Left forelimb (tissue), 1 donor: ENCODE results near the gene PAM.

Experiments
- DNase-seq: peaks from one replicate; pipeline ENCODE4 v3.0.0-alpha.2; 2018; ENCODE audit warnings: low spot score

The PAM gene

GRCh38 chr5:102754767-102755431 is at the start of gene PAM:
TSS of gene PAM (plus strand) at chr5:102755305. CDS start at chr5:102866196, 110,891 bp downstream.
- peak; percentile 85 for DNase-seq

GRCh38 chr5:102711525-102712385 is 43.4 kb upstream of the PAM start:
- DNase-seq = no peak

- DNase-seq = no peak
Observed at GRCh38 chr5:102713278-102713677, 41.8 kb upstream of the PAM start.

DNA sequence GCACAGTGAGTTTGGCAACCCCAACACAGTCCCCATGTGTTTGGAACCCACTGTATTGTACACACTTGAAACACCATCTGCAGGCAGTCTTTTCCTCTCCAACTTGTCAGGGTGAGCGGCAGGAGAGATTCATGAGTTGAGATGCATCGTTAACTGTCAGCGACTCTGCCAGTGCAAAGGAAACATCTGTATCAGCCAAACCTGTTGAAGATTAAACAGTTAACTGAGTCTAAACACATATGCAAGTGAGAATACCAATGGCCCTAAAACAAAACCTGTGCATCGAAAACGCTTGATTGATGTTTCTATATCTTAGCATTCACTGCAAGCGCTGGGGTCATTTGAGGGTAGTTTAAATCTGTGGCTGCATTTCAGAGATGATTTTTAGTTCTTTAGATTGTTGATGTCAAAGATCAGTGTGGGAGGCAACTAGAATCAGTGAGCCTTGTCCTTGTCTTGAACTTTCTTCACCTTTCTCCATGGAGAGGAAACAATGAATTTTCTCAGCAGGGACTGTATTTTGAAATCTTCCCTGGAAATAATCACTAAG is 41.3 kb upstream of the PAM start:
- DNase-seq = no peak

DNA sequence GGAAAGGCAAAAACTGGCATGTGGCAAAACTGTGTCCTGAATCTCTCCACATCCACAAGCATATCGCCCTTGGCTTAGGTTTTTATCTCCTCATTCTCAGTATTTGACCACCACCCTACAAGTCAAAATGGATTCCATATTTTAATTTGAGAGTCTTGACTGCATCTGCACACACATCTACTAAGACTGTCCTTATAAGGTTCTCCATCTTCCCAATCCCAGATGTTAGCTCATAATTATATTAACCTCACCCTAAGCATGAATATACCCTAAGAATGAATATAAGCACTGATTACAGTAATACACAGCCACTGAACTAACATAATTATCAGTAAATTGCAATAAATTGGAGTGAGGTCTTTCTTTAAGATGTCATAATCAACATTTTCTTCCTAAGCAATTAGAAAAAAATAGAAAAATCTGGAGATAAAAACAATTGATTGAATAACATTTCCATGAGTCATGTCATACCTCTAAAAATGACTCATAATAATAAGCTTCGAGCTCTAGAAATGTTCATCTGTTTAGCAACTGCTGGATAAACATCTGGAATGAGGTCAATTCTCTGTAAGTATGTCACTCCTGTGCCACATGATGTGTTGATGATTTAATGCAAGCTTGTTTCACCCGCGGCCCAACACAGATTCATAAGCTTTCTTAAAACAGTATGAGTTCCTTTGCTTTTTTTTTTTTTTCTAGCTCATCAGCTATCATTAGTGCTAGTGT is 39.9 kb upstream of the PAM start:
- DNase-seq = no peak

DNA sequence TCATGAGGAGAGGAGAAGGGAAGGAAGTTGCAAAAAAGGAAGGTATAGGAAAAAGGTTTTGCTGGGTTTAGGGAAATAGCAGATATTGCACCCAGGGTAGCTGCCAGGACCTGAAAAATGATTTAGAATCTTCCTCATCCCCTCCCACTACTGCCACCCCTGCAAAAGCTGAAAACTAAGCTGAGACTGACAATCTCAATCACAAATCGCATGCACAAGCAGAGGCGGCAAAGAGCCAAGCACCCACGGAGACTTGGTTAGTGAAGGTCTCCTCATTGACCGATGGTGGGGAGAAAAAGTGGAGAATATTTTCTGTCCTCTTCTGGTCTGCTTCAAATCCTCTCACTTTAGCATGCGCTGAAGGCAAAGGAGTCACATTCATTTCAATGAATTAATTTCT is 39.1 kb upstream of the PAM start:
- no peak for DNase-seq

- no peak for DNase-seq
Observed at GRCh38 chr5:102718819-102719218, 36.3 kb upstream of the PAM start.

GRCh38 chr5:102719886-102720285 is 35.2 kb upstream of the PAM start:
- no peak for DNase-seq

GRCh38 chr5:102720969-102721368 is 34.1 kb upstream of the PAM start:
- no peak for DNase-seq

DNA sequence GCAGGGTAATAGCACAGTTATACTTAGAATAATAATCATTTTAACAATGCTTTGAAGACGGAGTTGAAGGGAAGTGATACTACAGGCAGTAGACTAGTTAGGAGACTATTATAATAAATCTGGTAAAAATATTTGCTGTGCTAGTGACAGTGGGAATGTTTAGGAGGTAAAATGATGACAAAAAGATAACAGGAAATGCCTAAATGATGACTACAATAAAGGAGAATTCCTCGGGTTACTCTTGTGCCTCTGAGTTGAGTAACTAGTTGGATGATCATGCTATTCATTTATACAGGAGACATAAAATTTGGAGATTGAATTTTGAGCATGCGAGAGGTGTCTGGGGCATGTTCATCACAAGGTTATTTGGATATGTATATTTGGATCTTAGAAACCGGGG is 32.2 kb upstream of the PAM start:
- no peak for DNase-seq

GRCh38 chr5:102731693-102732092 is 23.4 kb upstream of the PAM start:
- no peak for DNase-seq

GRCh38 chr5:102733534-102733933 is 21.6 kb upstream of the PAM start:
- DNase-seq = no peak

DNA sequence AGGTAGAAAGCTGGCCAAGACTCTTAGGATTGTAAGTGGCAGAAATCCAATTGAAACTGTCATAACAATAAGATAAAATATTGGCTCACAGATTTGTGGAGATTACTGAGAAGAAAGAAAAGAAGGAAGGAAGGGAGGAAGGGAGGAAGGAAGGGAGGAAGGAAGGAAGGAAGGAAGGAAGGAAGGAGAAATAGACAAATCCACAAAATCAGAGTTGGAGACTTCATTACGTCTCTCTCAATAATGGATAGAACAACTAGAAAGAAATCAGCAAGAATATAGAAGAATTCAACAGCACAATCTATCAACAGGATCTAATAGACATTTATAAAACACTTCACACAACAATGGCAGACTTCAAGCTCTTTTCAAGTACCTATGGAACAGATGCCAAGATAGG is 17.9 kb upstream of the PAM start:
- DNase-seq = no peak

- DNase-seq = no peak
Observed at GRCh38 chr5:102737805-102738469, 17.2 kb upstream of the PAM start.

- DNase-seq = no peak
Observed at GRCh38 chr5:102740515-102740914, 14.6 kb upstream of the PAM start.

GRCh38 chr5:102742215-102742614 is 12.9 kb upstream of the PAM start:
- DNase-seq = no peak

DNA sequence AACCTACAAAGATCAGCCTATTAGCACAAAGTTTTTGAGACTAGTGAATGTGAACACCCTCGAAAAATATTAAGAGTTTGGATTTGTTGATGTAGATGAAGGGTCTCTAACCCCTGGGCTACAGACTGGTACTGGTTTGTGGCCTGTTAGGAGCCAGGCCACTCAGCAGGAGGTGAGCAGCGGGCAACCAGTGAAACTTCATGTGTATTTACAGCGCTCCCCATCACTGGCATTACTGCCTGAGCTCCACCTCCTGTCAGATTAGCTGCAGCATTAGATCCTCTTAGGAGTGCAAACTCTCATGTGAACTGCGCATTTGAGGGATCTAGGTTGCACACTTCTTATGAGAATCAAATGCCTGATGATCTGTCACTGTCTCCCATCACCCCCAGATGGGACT is 11.2 kb upstream of the PAM start:
- DNase-seq = no peak

DNA sequence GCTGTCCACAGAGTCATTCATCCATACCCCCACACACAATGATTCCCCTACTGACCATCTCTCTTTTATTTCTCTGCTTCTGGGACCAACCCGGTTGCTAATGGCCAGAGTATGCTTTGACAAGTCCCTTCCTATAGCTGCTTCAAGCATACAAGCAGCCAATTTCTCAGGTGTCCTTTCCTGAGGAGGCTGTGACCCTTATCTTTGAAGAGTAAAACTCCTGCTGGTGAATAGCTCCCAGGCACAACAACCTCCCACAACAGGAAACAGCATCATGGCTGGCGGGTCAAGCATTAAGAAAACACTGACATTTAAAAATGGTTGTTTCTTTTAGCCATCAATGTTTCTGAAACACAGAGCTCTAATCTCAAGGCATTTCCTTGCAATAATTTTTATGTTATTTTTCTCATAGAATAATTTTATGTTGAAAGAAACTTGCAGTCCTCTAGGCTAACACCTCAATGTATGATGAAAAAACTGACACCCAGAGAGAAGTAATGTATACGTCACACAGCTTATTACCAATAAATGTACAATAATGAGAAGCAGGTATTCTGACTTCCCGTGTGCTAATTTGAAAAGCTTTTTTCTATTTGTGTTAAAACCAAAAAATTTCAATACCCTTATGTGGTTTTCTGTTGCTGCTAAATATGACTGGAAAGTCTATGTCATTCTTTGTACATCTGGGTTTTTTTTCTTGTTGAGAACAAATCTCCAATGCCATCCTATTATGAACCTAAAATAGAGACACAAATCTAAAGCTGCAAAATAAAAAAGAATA is 7.5 kb upstream of the PAM start:
- no peak for DNase-seq

GRCh38 chr5:102749416-102750030 is 5.6 kb upstream of the PAM start:
- no peak for DNase-seq

DNA sequence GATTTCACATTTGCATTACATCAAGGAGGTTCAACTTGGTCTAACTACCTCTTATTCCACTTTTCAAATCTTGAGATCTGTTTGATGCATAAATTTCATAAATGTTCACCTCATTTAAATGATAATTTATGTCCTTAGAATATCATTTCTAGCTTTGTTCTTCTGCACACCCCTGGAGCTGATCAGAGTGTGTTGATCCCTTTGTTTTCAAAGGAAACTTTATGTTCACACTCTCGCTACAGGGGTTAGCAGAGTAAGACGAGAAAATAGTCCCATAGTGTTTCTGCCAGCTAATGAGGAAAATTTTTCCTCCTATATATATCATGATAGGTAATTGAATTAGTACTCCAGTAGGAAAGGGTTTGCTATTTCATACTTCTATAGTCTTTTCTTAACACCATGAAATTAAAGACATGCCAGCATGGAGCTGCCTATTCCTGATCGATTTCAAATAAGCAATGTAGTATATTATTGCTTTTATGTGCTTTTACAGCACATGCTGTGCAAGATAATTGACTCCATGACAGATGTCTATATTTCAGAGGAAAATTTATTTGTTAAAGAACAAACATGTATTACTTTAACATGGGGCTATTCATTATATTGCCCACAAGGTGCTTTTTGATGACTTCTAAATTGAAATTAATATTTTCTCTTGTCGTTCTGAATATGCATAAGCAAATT is 4.8 kb upstream of the PAM start:
- DNase-seq = no peak
